Adrenal gland (tissue), 12 donors: ENCODE measurements around the gene SRPK3. TPM values are rescaled to one million over a fixed set of nuclear protein-coding genes. Genes with fewer than 3 reads are reported as not detected.

Experiments used
- DNase-seq, 7 donors: peaks; one replicate each; pipeline ENCODE4 v3.0.0-alpha.2; 2019 to 2020
- H3K27ac ChIP-seq, 5 donors: fragments of 200-600 bp; sonication (generic) in 4 of 5; 1 replicate in 3 of 5; 2 replicates in 2 of 5; pipeline versions ENCODE4 v1.5.1 to v1.8.0; 2016 to 2020; ENCODE audit warnings: mild to moderate bottlenecking in 1 of 5
- H3K27me3 ChIP-seq: fragments of 200-600 bp; 2 replicates; pipeline ENCODE4 v1.8.0; 2021
- H3K36me3 ChIP-seq, 2 donors: fragments of 200-600 bp; replicated peaks in 1 of 2; 1 replicate in 1 of 2; 2 replicates in 1 of 2; pipeline versions ENCODE4 v1.5.1 to v1.8.0; 2018 to 2022
- H3K4me1 ChIP-seq, 2 donors: fragments of 200-600 bp; replicated peaks in 1 of 2; 1 replicate in 1 of 2; 2 replicates in 1 of 2; pipeline versions ENCODE4 v1.5.1 to v1.8.0; 2018 to 2021
- H3K4me3 ChIP-seq, 4 donors: fragments of 200-600 bp; sonication (generic) in 3 of 4; one replicate each; pipeline ENCODE4 v1.5.1; 2016 to 2018
- H3K9me3 ChIP-seq, 3 donors: fragments of 200-600 bp; sonication (generic) in 1 of 3; replicated peaks in 1 of 3; 1 replicate in 2 of 3; 2 replicates in 1 of 3; pipeline versions ENCODE4 v1.5.1 to v1.8.0; 2016 to 2021
- POLR2A ChIP-seq, 2 donors: fragments of 450-650 bp; IDR thresholded peaks; one replicate each; pipeline ENCODE4 v1.6.1; 2017; ENCODE audit warnings: antibody characterized with exemption in 2 of 2, mild to moderate bottlenecking in 2 of 2, moderate library complexity in 1 of 2
- WGBS, 4 donors: extraction: QIAGEN DNeasy Blood & Tissue Kit in 2 of 4; methylation state at CpG; one replicate each; pipeline versions ENCODE4 v1.1.5 to v1.1.7; 2013 to 2017; 5-methylcytosine and 5-hydroxymethylcytosine counted together
- intact Hi-C, 2 donors: fragments of 100-400 bp; cut with DNase I; formaldehyde crosslinking; loops; one replicate each; pipeline versions ENCODE4 v1.14.1 to v1.15.0; 2022 to 2023
- polyA plus RNA-seq, 3 donors: library from polyadenylated mRNA; stranded (reverse); fragments of 200-250 nt in 2 of 3; fragments of 350-450 nt in 1 of 3; fragmentation: Illumina TruSeq in 1 of 3; extraction: RNeasy Lipid Tissue Mini Kit (QIAGEN cat#74804) in 1 of 3; gene quantifications; one replicate each; pipeline ENCODE4 v1.2.3, GENCODE V29; 2013 to 2014
- total RNA-seq, 9 donors: library from RNA; depleted of rRNA in 4 of 9; stranded (reverse); fragments of >200 nt in 4 of 9; fragments of 120-200 nt in 1 of 9; fragmentation: NEBNext Ultra II Directional in 1 of 9; extraction: Animal tissue kit (Norgen Biotek cat#: 25700) in 1 of 9; gene quantifications; one replicate each; pipeline versions ENCODE4 v1.1.0 to v1.2.4, GENCODE V29; 2013 to 2023
- TF ChIP-seq, protein P1 (sequence below), 6 experiments: fragments of 450-650 bp in 4 of 6; fragments of 200-600 bp in 2 of 6; sonication (generic) in 1 of 6; IDR thresholded peaks; 1 replicate in 5 of 6; 2 replicates in 1 of 6; pipeline versions ENCODE4 v1.5.1 to v1.8.0; 2016 to 2021; ENCODE audit warnings: antibody characterized with exemption in 6 of 6, mild to moderate bottlenecking in 2 of 6, moderate library complexity in 1 of 6
- donor health status: healthy with polysubstance abuse.
- donor health status: Bipolar disorder and iron deficiency.
- donor health status: DM: yes; HTN: yes; CAD: no.
- donor health status: DM: no; HTN: no; CAD: no.
- donor health status: DM: no; HTN: no; CAD: no.
- donor health status: DM: yes; HTN: yes; CAD: no.

SRPK3 gene
- total and polyA plus RNA-seq, 12 donors = 0.14 to 20.5 (median 1.3) TPM; not detected in 1

DNA sequence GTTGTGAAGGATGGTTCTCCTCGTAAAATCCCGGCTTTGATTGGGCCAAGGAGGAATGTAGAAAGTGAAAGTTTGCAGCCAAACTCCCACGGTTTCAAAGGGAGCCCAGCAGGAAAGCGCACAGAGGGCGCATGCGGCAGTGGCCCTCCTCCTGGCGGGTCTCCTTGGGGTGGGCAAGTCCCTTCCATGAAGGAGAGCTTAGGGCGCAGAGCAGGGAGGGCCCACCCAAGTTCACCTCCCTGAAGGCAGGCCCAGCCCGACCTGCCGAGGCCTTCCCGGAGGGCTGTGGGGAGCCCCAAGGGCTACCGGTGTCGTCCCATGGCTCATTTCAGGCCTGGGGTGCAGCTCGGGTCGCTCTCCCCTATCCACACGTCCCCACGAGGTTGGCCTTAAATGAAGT, 47.5 kb downstream of the SRPK3 start:
- no peak for TF ChIP-seq POLR2A (IDR thresholded peaks at IDR 0.05)
- TF ChIP-seq, protein P1, sequence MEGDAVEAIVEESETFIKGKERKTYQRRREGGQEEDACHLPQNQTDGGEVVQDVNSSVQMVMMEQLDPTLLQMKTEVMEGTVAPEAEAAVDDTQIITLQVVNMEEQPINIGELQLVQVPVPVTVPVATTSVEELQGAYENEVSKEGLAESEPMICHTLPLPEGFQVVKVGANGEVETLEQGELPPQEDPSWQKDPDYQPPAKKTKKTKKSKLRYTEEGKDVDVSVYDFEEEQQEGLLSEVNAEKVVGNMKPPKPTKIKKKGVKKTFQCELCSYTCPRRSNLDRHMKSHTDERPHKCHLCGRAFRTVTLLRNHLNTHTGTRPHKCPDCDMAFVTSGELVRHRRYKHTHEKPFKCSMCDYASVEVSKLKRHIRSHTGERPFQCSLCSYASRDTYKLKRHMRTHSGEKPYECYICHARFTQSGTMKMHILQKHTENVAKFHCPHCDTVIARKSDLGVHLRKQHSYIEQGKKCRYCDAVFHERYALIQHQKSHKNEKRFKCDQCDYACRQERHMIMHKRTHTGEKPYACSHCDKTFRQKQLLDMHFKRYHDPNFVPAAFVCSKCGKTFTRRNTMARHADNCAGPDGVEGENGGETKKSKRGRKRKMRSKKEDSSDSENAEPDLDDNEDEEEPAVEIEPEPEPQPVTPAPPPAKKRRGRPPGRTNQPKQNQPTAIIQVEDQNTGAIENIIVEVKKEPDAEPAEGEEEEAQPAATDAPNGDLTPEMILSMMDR (IDR thresholded peaks at IDR 0.05) = no peak
- Histone ChIP-seq H3K27ac (peak overlapping the region in 1 of 5 donors; percentile 55), H3K27me3 (peaks cover 45% of the 10 kb centered on the region), H3K4me1 (no peaks in the 10 kb centered on the region), H3K9me3 (no peaks in the 10 kb centered on the region), H3K4me3 (no peak overlapping the region), H3K36me3 (no peaks in the 10 kb centered on the region)
- 44 to 89% (median 62%) methylated on average over 6 to 17 of the region's 17 CpGs for WGBS, 4 donors
- DNase-seq = no peak
- intact Hi-C loops = no loop called here

DNA sequence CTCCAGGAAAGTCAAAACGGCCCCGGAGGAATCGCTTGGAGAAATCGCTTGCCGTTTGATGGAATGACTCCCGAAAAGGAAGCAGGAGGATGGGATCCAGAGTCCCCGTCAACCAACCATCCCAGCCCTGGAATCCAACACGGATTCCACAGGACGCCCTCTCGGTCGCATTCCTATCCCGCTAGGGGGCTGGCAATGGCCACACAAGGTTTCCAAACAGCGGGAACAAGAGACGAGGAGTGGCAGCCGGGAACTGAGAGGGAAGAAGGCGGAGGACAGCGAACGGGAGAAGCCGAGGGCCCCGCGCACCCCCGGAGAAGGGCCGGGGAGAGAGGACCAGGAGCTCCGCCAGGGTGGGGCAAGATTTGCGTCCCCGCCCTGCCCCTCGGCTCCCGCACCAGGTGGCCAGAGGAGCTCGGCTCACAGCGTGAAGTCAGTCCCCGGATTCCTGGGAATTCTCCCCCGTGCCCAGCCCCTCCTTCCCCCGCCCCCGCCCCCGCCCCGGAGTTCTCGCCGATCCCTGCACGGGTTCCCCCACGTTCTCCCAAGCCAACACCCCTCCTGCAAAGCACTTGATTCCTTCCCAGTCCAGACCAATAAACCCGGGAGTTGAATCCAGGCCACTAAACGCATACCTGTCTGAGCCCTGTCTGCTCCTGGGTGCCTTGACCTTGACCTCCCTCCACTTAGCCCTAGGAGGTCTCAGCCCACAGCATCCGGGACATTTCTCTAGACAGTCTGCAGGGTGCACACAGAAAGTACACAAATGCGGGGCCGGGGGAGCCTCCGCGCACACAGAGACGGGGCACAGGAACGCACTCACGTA, 48.1 kb downstream of the SRPK3 start:
- H3K27me3 ChIP-seq = peaks cover 39% of the 10 kb centered on the region
- intact Hi-C loops = no loop called here
- no peaks in the 10 kb centered on the region for H3K4me1 ChIP-seq
- H3K27ac ChIP-seq = peak overlapping the region in 1 of 5 donors; percentile 55
- TF ChIP-seq POLR2A (IDR thresholded peaks at IDR 0.05) = no peak
- TF ChIP-seq, protein P1 (IDR thresholded peaks at IDR 0.05) = no peak
- no peak overlapping the region for H3K4me3 ChIP-seq
- no peaks in the 10 kb centered on the region for H3K9me3 ChIP-seq
- no peak for DNase-seq
- 21 to 45% (median 35%) methylated on average over 2 to 48 of the region's 50 CpGs for WGBS, 4 donors
- H3K36me3 ChIP-seq = no peaks in the 10 kb centered on the region

DNA sequence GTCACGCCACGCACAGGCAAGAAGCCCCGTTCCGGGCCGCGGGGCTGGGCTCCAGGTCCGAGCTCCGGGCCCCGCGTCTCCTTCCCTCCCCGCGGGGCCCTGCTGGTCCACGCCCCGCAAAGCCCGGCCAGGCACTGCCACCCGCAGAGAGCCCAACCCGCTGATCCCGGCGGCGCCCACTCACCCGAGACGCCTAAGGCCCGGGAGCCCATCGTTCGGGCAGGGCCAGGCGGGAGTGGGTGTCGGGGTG, 48.6 kb downstream of the SRPK3 start:
- no peak for DNase-seq
- intact Hi-C loops = no loop called here
- H3K4me1 ChIP-seq = no peaks in the 10 kb centered on the region
- TF ChIP-seq, protein P1 (IDR thresholded peaks at IDR 0.05) = no peak
- H3K9me3 ChIP-seq = no peaks in the 10 kb centered on the region
- no peak overlapping the region for H3K4me3 ChIP-seq
- peaks cover 34% of the 10 kb centered on the region for H3K27me3 ChIP-seq
- WGBS, 4 donors = 1 to 31% (median 22%) methylated on average over 11 to 26 of the region's 27 CpGs; no CpG with 5 or more reads in 1 of the 4 donors
- no peaks in the 10 kb centered on the region for H3K36me3 ChIP-seq
- H3K27ac ChIP-seq = no peak overlapping the region

DNA sequence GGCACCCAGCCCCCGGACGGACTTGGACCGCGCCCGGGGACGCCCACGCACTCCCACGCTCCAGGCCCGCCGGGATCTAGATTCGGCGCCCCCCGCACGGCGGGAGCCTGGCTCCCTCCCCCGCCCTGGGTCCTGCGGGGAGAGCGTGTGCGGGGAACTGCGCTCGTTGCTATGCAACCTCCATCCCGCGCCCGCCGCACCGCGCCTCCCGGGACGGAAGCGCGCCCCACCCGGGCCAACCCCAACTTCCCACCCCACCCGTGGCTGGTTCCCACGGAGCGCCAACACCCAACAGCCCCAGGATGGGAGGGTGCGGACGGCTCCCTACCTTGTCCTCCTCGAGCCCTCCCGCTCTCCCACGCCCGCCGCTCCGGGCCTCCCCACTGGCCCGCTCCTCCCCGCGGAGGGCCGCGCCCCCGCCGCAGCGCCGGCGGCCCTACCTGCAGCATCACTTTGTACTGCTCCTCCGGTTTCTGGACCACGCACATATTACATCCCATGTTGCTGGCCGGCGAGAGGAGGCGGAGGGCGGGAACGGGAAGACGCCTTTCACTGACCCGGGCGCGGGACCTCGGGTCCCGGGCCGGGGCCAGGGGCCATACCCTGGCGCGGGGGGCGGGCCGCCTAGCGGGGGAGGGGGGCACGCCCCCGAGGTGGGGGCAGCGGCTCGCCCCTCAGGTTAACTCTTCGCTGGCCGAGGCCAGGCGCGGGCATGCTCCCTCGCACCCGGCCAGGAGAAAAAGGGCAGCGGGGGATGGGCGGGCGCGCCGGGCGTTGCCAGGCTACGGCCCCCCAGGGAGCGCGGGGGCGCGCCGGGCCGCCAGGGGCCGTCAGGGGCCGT, 49.2 kb downstream of the SRPK3 start, which contains the start of gene PDZD4:
Gene PDZD4 (minus strand): TSS at position 746 of the 841 bp plus-strand sequence. CDS start 246 bp downstream, at position 500.
- Histone ChIP-seq H3K4me1 (no peaks in the 10 kb centered on the region), H3K4me3 (peak within 1 kb of the TSS in 1 of 4 donors; percentile 50), H3K9me3 (no peaks in the 10 kb centered on the region), H3K27ac (no peak within 1 kb of the TSS), H3K27me3 (peaks cover 31% of the 10 kb centered on the region), H3K36me3 (no peaks in the 10 kb centered on the region)
- DNase-seq = no peak
- intact Hi-C loops = no loop called here
- 1 to 29% (median 19%) methylated on average over 15 to 94 of the region's 97 CpGs; no CpG with 5 or more reads in 1 of the 4 donors for WGBS, 4 donors
- TF ChIP-seq POLR2A (IDR thresholded peaks at IDR 0.05) = no peak
- TF ChIP-seq, protein P1 (IDR thresholded peaks at IDR 0.05) = no peak
